HepG2 (cell line): ENCODE results near the gene ATP6V0D1. TPM values are rescaled to one million over a fixed set of nuclear protein-coding genes. Genes with fewer than 3 reads are reported as not detected.

ENCODE experiments used
- ARHGAP35 ChIP-seq: sonication (generic); formaldehyde crosslinking; IDR thresholded peaks from 2 replicates; pipeline ENCODE4 v1.9.0; 2022; ENCODE audit warnings: mild to moderate bottlenecking, inconsistent platforms, moderate library complexity, missing genetic modification reagents, borderline replicate concordance
- CENPX ChIP-seq: sonication (generic); formaldehyde crosslinking; IDR thresholded peaks from 2 replicates; pipeline ENCODE4 v1.9.0; 2021; ENCODE audit warnings: mild to moderate bottlenecking, missing genetic modification reagents, moderate library complexity
- GPN1 ChIP-seq: sonication (generic); formaldehyde crosslinking; IDR thresholded peaks from 2 replicates; pipeline ENCODE4 v1.5.1; 2020; ENCODE audit warnings: missing genetic modification reagents, borderline replicate concordance
- GZF1 ChIP-seq: sonication (generic); formaldehyde crosslinking; IDR thresholded peaks from 2 replicates; pipeline ENCODE4 v1.5.1; 2020; ENCODE audit warnings: mild to moderate bottlenecking, missing genetic modification reagents
- MEF2D ChIP-seq: sonication (generic); formaldehyde crosslinking; IDR thresholded peaks from 2 replicates; pipeline ENCODE4 v1.5.1; 2020; ENCODE audit warnings: mild to moderate bottlenecking, missing genetic modification reagents
- NFIB ChIP-seq: sonication (generic); formaldehyde crosslinking; IDR thresholded peaks from 2 replicates; pipeline ENCODE4 v1.9.0; 2021; ENCODE audit warnings: missing genetic modification reagents, mild to moderate bottlenecking, borderline replicate concordance
- NRL ChIP-seq: sonication (generic); formaldehyde crosslinking; IDR thresholded peaks from 2 replicates; pipeline ENCODE4 v1.5.0; 2020; ENCODE audit warnings: missing genetic modification reagents, mild to moderate bottlenecking, moderate library complexity, borderline replicate concordance
- RBAK ChIP-seq: sonication (generic); formaldehyde crosslinking; IDR thresholded peaks from 2 replicates; pipeline ENCODE4 v1.5.1; 2020; ENCODE audit warnings: mild to moderate bottlenecking, missing genetic modification reagents
- SOX13 ChIP-seq, 3 experiments: fragments of 450-650 bp in 1 of 3; sonication (generic) in 1 of 3; formaldehyde crosslinking in 1 of 3; IDR thresholded peaks in 2 of 3; conservative IDR thresholded peaks in 1 of 3; 2 replicates each; pipeline versions ENCODE4 v1.5.0 to v1.6.1; 2016 to 2020; ENCODE audit warnings: antibody characterized with exemption in 1 of 3, mild to moderate bottlenecking in 1 of 3, missing compliant biosample characterization in 1 of 3, missing genetic modification reagents in 1 of 3, moderate library complexity in 1 of 3
- SRSF9 ChIP-seq: fragments of 200-400 bp; formaldehyde crosslinking; IDR thresholded peaks from 2 replicates; pipeline ENCODE4 v1.6.1; 2018; ENCODE audit warnings: borderline replicate concordance, mild to moderate bottlenecking, low read depth, low read length; ENCODE audit not compliant: insufficient read depth, poor library complexity, severe bottlenecking
- TCF7 ChIP-seq: sonication (generic); IDR thresholded peaks from 2 replicates; pipeline ENCODE4 v1.6.1; 2016; ENCODE audit warnings: antibody characterized with exemption, low read depth
- TMF1 ChIP-seq: sonication (generic); formaldehyde crosslinking; IDR thresholded peaks from 2 replicates; pipeline ENCODE4 v1.8.1; 2022; ENCODE audit warnings: low read depth, missing genetic modification reagents
- ZFX ChIP-seq: sonication (generic); formaldehyde crosslinking; IDR thresholded peaks from 2 replicates; pipeline ENCODE4 v1.4.0; 2020; ENCODE audit warnings: mild to moderate bottlenecking, low read depth, missing genetic modification reagents, moderate library complexity
- ZNF230 ChIP-seq: sonication (generic); formaldehyde crosslinking; IDR thresholded peaks from 2 replicates; pipeline ENCODE4 v1.4.0; 2020; ENCODE audit warnings: mild to moderate bottlenecking, missing genetic modification reagents
- ZNF337 ChIP-seq: sonication (generic); formaldehyde crosslinking; IDR thresholded peaks from 2 replicates; pipeline ENCODE4 v1.5.1; 2020; ENCODE audit warnings: missing genetic modification reagents, low read depth, mild to moderate bottlenecking, borderline replicate concordance
- ZNF350 ChIP-seq: sonication (generic); formaldehyde crosslinking; IDR thresholded peaks from 2 replicates; pipeline ENCODE4 v1.4.0; 2020; ENCODE audit warnings: mild to moderate bottlenecking, low read depth, missing genetic modification reagents, borderline replicate concordance
- ZNF674 ChIP-seq: sonication (generic); formaldehyde crosslinking; IDR thresholded peaks from 2 replicates; pipeline ENCODE4 v1.5.0; 2020; ENCODE audit warnings: low read depth, mild to moderate bottlenecking, missing genetic modification reagents
- ZNF768 ChIP-seq: sonication (generic); formaldehyde crosslinking; IDR thresholded peaks from 2 replicates; pipeline ENCODE4 v1.4.0; 2020; ENCODE audit warnings: missing genetic modification reagents
- polyA plus RNA-seq, 8 experiments: library from polyadenylated mRNA; depleted of rRNA in 3 of 8; stranded (reverse) in 7 of 8; unstranded in 1 of 8; fragments of >200 nt; fragmentation: Illumina TruSeq in 4 of 8; extraction: Trizol in 4 of 8; gene quantifications; 2 replicates each; pipeline versions ENCODE4 v1.2.1 to v1.2.3, GENCODE V29; 2011 to 2016; ENCODE audit warnings: low read depth in 4 of 8, missing spikeins in 1 of 8, mixed read lengths in 1 of 8; ENCODE audit not compliant: insufficient read depth in 1 of 8
- total RNA-seq, 5 experiments: library from RNA; depleted of rRNA; stranded (reverse); fragments of >200 nt; fragmentation: Illumina TruSeq; extraction: Trizol; gene quantifications; 2 replicates each; pipeline ENCODE4 v1.2.3, GENCODE V29; 2016; ENCODE audit warnings: low read depth in 1 of 5
- TF ChIP-seq, protein P1 (sequence below): sonication (generic); formaldehyde crosslinking; IDR thresholded peaks from 2 replicates; pipeline ENCODE4 v1.4.0; 2020; ENCODE audit warnings: mild to moderate bottlenecking, low read depth, missing genetic modification reagents
- TF ChIP-seq, protein P2 (sequence below): sonication (generic); formaldehyde crosslinking; IDR thresholded peaks from 2 replicates; pipeline ENCODE4 v1.8.1; 2023; ENCODE audit warnings: mild to moderate bottlenecking, missing genetic modification reagents
- TF ChIP-seq, protein P3 (sequence below), 2 experiments: IDR thresholded peaks; 2 replicates each; pipeline ENCODE4 v1.6.1; 2011 to 2012; ENCODE audit warnings: low read length in 2 of 2, borderline replicate concordance in 1 of 2, low read depth in 1 of 2, mild to moderate bottlenecking in 1 of 2, moderate library complexity in 1 of 2
- TF ChIP-seq, protein P4 (sequence below): sonication (generic); formaldehyde crosslinking; conservative IDR thresholded peaks from 2 replicates; pipeline ENCODE4 v1.8.0; 2022; ENCODE audit warnings: mild to moderate bottlenecking, moderate library complexity, missing genetic modification reagents

ATP6V0D1 gene
- total and polyA plus RNA-seq, 2 of the 13 experiments (the other 11 are each of a cell fraction or from before 2014, with no cell fraction given), result 51.1 to 61.3 TPM

DNA sequence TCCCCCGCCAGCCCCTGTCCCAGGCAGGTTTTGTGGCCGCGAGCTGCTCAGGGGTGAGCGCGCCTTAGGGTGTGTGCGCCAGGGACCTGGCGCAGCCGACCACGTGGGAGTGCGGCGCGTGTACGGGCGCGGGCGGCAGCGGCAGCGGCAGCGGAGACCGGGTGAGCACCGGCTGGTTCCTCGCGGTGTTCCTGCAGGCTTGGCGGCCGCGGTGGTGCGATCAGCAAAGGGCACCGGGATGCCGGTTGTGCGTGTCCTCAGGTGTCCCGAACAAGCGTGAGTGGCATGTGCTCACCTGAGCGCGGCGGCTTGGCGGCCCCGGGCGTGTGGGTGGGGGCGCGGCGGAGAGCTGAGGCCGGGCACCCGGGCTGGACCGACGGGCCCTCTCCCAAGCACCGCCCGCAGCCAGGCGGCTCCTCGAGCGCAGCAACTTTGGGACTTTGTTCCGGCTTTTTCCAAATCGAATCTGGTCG lies 50.4 kb downstream of the ATP6V0D1 start (continued):
- peak; percentile 24; the same call in 1 of the 2 replicates for TF ChIP-seq GZF1 (CRISPR knock-in tag)
- TF ChIP-seq, protein P1, sequence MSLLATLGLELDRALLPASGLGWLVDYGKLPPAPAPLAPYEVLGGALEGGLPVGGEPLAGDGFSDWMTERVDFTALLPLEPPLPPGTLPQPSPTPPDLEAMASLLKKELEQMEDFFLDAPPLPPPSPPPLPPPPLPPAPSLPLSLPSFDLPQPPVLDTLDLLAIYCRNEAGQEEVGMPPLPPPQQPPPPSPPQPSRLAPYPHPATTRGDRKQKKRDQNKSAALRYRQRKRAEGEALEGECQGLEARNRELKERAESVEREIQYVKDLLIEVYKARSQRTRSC, result peak; percentile 94
- TF ChIP-seq, protein P2, sequence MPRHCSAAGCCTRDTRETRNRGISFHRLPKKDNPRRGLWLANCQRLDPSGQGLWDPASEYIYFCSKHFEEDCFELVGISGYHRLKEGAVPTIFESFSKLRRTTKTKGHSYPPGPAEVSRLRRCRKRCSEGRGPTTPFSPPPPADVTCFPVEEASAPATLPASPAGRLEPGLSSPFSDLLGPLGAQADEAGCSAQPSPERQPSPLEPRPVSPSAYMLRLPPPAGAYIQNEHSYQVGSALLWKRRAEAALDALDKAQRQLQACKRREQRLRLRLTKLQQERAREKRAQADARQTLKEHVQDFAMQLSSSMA (CRISPR knock-in tag), result 0 out of 2 replicates have a peak, but pooled peaks have one; percentile 39
- peak; percentile 71 for TF ChIP-seq ZNF768 (CRISPR knock-in tag)
- 0 out of 2 replicates have a peak, but pooled peaks have one; percentile 64 for TF ChIP-seq ZNF674 (CRISPR knock-in tag)
- no peak; the same call in 1 of the 2 replicates for TF ChIP-seq SOX13 (IDR thresholded peaks at IDR 0.05)
- TF ChIP-seq SOX13 (CRISPR knock-in tag; conservative IDR thresholded peaks at IDR 0.05 in 1 of 2, IDR thresholded peaks at IDR 0.05 in 1 of 2), result no peak
- no peak; the same call in none of the 2 replicates for TF ChIP-seq GPN1 (CRISPR knock-in tag)
- no peak; the same call in 1 of the 2 replicates for TF ChIP-seq TMF1
- TF ChIP-seq ARHGAP35, result peak; percentile 90
- no peak for TF ChIP-seq CENPX (CRISPR knock-in tag)
- TF ChIP-seq SRSF9, result no peak
- 0 out of 2 replicates have a peak, but pooled peaks have one; percentile 26 for TF ChIP-seq ZNF350
- TF ChIP-seq ZNF230 (CRISPR knock-in tag), result peak; percentile 96
- TF ChIP-seq TCF7, result no peak
- TF ChIP-seq NRL (CRISPR knock-in tag), result peak; percentile 78
- TF ChIP-seq, protein P3, sequence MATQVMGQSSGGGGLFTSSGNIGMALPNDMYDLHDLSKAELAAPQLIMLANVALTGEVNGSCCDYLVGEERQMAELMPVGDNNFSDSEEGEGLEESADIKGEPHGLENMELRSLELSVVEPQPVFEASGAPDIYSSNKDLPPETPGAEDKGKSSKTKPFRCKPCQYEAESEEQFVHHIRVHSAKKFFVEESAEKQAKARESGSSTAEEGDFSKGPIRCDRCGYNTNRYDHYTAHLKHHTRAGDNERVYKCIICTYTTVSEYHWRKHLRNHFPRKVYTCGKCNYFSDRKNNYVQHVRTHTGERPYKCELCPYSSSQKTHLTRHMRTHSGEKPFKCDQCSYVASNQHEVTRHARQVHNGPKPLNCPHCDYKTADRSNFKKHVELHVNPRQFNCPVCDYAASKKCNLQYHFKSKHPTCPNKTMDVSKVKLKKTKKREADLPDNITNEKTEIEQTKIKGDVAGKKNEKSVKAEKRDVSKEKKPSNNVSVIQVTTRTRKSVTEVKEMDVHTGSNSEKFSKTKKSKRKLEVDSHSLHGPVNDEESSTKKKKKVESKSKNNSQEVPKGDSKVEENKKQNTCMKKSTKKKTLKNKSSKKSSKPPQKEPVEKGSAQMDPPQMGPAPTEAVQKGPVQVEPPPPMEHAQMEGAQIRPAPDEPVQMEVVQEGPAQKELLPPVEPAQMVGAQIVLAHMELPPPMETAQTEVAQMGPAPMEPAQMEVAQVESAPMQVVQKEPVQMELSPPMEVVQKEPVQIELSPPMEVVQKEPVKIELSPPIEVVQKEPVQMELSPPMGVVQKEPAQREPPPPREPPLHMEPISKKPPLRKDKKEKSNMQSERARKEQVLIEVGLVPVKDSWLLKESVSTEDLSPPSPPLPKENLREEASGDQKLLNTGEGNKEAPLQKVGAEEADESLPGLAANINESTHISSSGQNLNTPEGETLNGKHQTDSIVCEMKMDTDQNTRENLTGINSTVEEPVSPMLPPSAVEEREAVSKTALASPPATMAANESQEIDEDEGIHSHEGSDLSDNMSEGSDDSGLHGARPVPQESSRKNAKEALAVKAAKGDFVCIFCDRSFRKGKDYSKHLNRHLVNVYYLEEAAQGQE (IDR thresholded peaks at IDR 0.05; ENCODE audit: borderline replicate concordance in 1 of 2, low read depth in 1 of 2, low read length in 2 of 2), result no peak
- TF ChIP-seq RBAK (CRISPR knock-in tag), result no peak
- no peak for TF ChIP-seq NFIB
- TF ChIP-seq, protein P4, sequence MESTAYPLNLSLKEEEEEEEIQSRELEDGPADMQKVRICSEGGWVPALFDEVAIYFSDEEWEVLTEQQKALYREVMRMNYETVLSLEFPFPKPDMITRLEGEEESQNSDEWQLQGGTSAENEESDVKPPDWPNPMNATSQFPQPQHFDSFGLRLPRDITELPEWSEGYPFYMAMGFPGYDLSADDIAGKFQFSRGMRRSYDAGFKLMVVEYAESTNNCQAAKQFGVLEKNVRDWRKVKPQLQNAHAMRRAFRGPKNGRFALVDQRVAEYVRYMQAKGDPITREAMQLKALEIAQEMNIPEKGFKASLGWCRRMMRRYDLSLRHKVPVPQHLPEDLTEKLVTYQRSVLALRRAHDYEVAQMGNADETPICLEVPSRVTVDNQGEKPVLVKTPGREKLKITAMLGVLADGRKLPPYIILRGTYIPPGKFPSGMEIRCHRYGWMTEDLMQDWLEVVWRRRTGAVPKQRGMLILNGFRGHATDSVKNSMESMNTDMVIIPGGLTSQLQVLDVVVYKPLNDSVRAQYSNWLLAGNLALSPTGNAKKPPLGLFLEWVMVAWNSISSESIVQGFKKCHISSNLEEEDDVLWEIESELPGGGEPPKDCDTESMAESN (CRISPR knock-in tag), result peak; percentile 92
- peak; percentile 40; the same call in 1 of the 2 replicates for TF ChIP-seq ZNF337 (CRISPR knock-in tag)
- no peak for TF ChIP-seq MEF2D
- peak; percentile 71 for TF ChIP-seq ZFX (CRISPR knock-in tag)
